Measurements from ENCODE around the gene C10orf143.

C10orf143 gene

DNA sequence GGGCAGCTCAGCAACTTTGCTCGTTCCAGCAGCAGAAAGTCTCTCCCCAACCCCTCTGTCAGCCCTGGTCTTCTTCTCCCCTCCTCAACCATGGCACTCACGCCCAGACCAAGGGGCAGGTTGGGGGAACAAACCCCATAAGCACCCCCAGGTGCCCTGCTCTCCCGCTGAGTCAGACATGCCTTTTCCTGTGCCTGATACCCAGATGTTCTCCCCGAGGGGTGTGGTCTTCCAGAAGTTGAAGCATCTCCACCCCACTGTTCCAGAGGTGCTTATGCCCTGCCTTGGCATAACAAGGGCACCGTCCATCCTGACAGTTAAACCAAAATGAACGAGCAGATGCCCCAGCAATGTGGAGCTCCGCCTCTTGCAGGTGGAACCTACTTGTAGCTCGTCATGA, 67.1 kb downstream of the C10orf143 start:
- no peak for ATAC-seq (replicated peaks)
- H3K27me3 Mint-ChIP-seq: peaks cover 10 to 29% of the 10 kb centered on the region in 2 donors
- no peak overlapping the region for H3K27ac Mint-ChIP-seq
- no peaks in the 10 kb centered on the region for H3K36me3 Mint-ChIP-seq (ENCODE audit: insufficient read depth)
- H3K4me3 Mint-ChIP-seq: no peak overlapping the region
- H3K9me3 Mint-ChIP-seq: no peaks in the 10 kb centered on the region
- DNase-seq: no peak
- no peaks in the 10 kb centered on the region for H3K4me1 Mint-ChIP-seq (ENCODE audit: low read depth in 2 of 2)

DNA sequence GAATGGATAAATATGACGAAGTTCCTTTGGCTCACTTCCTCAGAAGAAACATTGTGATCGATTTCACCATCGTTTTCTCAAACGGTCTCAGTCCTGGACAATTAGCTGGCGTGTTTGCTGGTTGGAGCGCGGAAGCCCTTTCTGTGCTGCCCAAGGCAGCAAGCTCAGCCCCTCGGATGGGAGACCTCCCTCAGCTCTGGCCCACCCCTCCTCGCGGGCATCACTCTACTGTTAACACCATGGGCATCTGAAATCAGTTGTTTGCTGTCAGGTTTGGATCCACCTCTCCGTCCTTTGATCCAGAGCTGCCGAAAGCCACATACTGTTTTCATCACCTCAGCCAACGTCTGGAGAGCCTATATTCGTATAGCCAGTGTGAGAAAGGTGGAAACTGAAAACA, 68.2 kb downstream of the C10orf143 start:
- no peaks in the 10 kb centered on the region for H3K4me1 Mint-ChIP-seq (ENCODE audit: low read depth in 2 of 2)
- DNase-seq (no peak), ATAC-seq (replicated peaks) (no peak)
- no peaks in the 10 kb centered on the region for H3K9me3 Mint-ChIP-seq
- no peak overlapping the region for H3K27ac Mint-ChIP-seq
- peaks cover 20 to 40% of the 10 kb centered on the region in 2 donors for H3K27me3 Mint-ChIP-seq
- no peak overlapping the region for H3K4me3 Mint-ChIP-seq
- no peaks in the 10 kb centered on the region for H3K36me3 Mint-ChIP-seq (ENCODE audit: insufficient read depth)

GRCh38 chr10:130041451-130042371, 68.9 kb downstream of the C10orf143 start:
- DNase-seq (no peak), ATAC-seq (replicated peaks) (no peak)
- no peaks in the 10 kb centered on the region for H3K9me3 Mint-ChIP-seq
- no peaks in the 10 kb centered on the region for H3K4me1 Mint-ChIP-seq (ENCODE audit: low read depth in 2 of 2)
- no peak overlapping the region for H3K27ac Mint-ChIP-seq
- H3K4me3 Mint-ChIP-seq: no peak overlapping the region
- peaks cover 24 to 47% of the 10 kb centered on the region in 2 donors for H3K27me3 Mint-ChIP-seq
- H3K36me3 Mint-ChIP-seq (ENCODE audit: insufficient read depth): no peaks in the 10 kb centered on the region

GRCh38 chr10:130040817-130041330, 69.8 kb downstream of the C10orf143 start:
- Mint-ChIP-seq H3K27ac (no peak overlapping the region), H3K27me3 (peaks cover 26 to 55% of the 10 kb centered on the region in 2 donors), H3K36me3 (ENCODE audit: insufficient read depth) (no peaks in the 10 kb centered on the region), H3K9me3 (no peaks in the 10 kb centered on the region), H3K4me1 (ENCODE audit: low read depth in 2 of 2) (no peaks in the 10 kb centered on the region), H3K4me3 (no peak overlapping the region)
- no peak for ATAC-seq (replicated peaks)
- DNase-seq: no peak

- Mint-ChIP-seq H3K27me3 (peaks cover 26 to 60% of the 10 kb centered on the region in 2 donors), H3K36me3 (ENCODE audit: insufficient read depth) (no peaks in the 10 kb centered on the region), H3K9me3 (no peaks in the 10 kb centered on the region), H3K4me3 (no peak overlapping the region), H3K27ac (no peak overlapping the region), H3K4me1 (ENCODE audit: low read depth in 2 of 2) (no peaks in the 10 kb centered on the region)
- DNase-seq (no peak), ATAC-seq (replicated peaks) (no peak)
These were observed 70.3 kb downstream of the C10orf143 start for GRCh38 chr10:130040351-130040750.

DNA sequence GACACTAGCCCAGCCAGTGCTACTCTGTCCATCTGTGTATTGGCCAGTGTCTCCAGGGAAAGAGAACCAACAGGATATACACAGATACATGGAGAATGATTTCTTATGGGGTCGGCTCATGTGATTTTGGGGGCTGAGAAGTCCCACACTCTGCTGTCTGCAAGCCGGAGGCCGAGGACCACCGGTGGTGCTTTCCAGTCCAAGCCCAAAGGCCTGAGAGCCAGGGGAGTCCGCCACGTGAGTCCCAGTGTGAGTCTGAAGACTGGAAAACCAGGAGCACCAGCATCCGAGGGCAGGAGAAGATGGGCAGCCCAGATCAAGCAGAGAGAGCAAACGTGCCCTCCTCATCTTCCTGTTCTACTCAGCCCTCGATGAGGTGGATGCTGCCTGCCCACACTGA, 71.5 kb downstream of the C10orf143 start:
- no peak overlapping the region for H3K27ac Mint-ChIP-seq
- H3K4me1 Mint-ChIP-seq (ENCODE audit: low read depth in 2 of 2): no peaks in the 10 kb centered on the region
- H3K36me3 Mint-ChIP-seq (ENCODE audit: insufficient read depth): no peaks in the 10 kb centered on the region
- ATAC-seq (replicated peaks) (no peak), DNase-seq (no peak)
- no peaks in the 10 kb centered on the region for H3K9me3 Mint-ChIP-seq
- H3K4me3 Mint-ChIP-seq: no peak overlapping the region
- peaks cover 24 to 63% of the 10 kb centered on the region in 2 donors for H3K27me3 Mint-ChIP-seq

DNA sequence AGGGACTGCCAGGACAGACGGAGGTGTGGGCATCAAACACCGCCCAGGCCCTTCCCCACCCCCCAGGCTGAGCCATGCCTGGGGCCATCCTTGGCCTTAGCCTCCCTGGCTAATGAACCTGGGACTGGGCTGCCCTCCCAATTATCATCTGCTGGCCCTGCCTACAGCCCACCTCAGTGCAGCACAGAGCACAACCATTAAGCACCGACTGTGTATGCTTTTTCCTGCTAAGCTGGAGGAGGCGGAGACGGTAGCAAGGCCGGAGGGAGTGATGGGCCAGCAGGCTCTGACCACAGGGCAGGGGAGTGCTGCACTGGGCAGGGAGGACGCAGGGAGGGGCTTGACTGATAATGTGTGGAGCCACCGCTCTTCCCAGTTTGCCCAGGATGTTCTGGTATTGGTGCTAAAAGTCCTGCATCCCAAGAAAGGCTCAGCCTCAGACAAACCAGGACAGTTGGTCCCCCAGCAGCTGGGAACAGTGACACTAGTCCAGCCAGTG, 72.0 kb downstream of the C10orf143 start:
- Mint-ChIP-seq H3K27ac (no peak overlapping the region), H3K4me1 (ENCODE audit: low read depth in 2 of 2) (no peaks in the 10 kb centered on the region), H3K9me3 (no peaks in the 10 kb centered on the region), H3K4me3 (no peak overlapping the region), H3K36me3 (ENCODE audit: insufficient read depth) (no peaks in the 10 kb centered on the region), H3K27me3 (peaks cover 19 to 63% of the 10 kb centered on the region in 2 donors)
- no peak for DNase-seq
- no peak for ATAC-seq (replicated peaks)

- Mint-ChIP-seq H3K36me3 (ENCODE audit: insufficient read depth) (no peaks in the 10 kb centered on the region), H3K4me1 (ENCODE audit: low read depth in 2 of 2) (no peaks in the 10 kb centered on the region), H3K4me3 (no peak overlapping the region), H3K27me3 (peaks cover 17 to 60% of the 10 kb centered on the region in 2 donors), H3K9me3 (no peaks in the 10 kb centered on the region), H3K27ac (no peak overlapping the region)
- ATAC-seq (replicated peaks) (no peak), DNase-seq (no peak)
These were observed 72.5 kb downstream of the C10orf143 start for GRCh38 chr10:130038019-130038555.

DNA sequence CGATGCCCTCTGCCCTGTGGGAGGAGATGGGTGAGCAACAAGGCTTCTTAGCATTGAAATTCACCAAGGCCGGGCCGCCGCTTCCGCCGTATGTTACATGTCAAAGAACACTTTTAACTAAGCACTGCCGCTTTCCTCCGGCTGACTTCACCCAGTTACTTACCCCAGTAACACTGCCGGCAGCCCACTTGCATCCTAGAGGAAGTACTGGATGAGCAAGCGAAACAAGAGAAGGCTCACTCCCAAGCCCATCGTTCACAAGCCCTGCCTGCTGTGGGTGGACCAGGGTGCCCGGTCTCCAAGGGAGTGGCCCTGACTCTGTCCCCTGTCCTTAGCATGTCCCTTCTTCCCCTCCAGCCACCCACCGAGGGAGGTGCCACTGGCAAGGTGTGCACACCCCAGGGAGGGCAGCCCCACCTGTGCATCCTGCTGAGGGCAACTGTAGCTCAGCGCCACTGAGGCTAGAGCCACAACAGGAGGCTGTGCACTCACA, 73.4 kb downstream of the C10orf143 start:
- no peak overlapping the region for H3K4me3 Mint-ChIP-seq
- no peaks in the 10 kb centered on the region for H3K9me3 Mint-ChIP-seq
- peaks cover 17 to 59% of the 10 kb centered on the region in 2 donors for H3K27me3 Mint-ChIP-seq
- H3K27ac Mint-ChIP-seq: no peak overlapping the region
- H3K4me1 Mint-ChIP-seq (ENCODE audit: low read depth in 2 of 2): no peaks in the 10 kb centered on the region
- DNase-seq (no peak), ATAC-seq (replicated peaks) (no peak)
- no peaks in the 10 kb centered on the region for H3K36me3 Mint-ChIP-seq (ENCODE audit: insufficient read depth)

DNA sequence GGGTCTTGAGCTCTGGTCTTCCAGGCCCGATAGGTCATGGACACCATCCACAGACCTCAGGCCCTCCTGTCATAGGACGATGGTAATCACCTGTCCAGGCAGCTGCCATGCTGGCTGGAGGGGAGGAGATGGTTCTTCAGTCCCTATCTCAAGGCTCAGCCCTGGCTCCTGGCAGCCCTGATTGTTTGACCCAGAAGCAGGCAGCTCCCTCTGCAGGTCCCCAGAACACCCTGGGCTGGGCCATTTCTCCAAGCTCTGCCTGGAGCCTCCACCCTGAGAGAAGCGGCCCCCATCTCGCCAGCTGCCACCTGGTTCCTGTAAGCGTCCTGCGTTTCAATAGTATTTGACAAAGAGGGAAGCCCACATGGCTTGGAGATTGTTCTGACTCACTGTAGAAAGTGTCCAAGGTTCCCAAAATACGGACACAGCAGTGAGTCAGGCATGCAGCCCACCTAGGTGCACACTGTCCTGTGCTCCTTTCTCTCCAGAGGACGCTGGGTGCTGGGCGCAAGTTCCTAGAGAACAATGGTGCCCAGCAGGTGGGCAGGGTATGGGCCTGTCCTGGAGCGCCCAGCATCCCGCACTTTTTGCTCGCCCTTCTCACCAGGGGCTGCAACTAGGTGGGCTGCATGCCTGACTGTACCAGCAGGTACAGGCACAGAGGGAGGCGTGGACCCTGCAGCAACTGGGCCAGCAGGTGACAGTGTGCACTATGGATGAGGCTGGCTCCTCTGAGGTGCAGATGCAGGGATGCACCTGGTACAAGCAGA, 74.1 kb downstream of the C10orf143 start:
- ATAC-seq (replicated peaks) (no peak), DNase-seq (no peak)
- no peaks in the 10 kb centered on the region for H3K9me3 Mint-ChIP-seq
- peaks cover 17 to 59% of the 10 kb centered on the region in 2 donors for H3K27me3 Mint-ChIP-seq
- no peaks in the 10 kb centered on the region for H3K4me1 Mint-ChIP-seq (ENCODE audit: low read depth in 2 of 2)
- H3K27ac Mint-ChIP-seq: no peak overlapping the region
- H3K36me3 Mint-ChIP-seq (ENCODE audit: insufficient read depth): no peaks in the 10 kb centered on the region
- no peak overlapping the region for H3K4me3 Mint-ChIP-seq

GRCh38 chr10:130029209-130029608, 81.4 kb downstream of the C10orf143 start:
- Mint-ChIP-seq H3K27ac (no peak overlapping the region), H3K9me3 (no peaks in the 10 kb centered on the region), H3K27me3 (peaks cover 0 to 20% of the 10 kb centered on the region in 2 donors), H3K4me3 (no peak overlapping the region), H3K36me3 (ENCODE audit: insufficient read depth) (no peaks in the 10 kb centered on the region), H3K4me1 (ENCODE audit: low read depth in 2 of 2) (no peaks in the 10 kb centered on the region)
- DNase-seq (no peak), ATAC-seq (replicated peaks) (no peak)

DNA sequence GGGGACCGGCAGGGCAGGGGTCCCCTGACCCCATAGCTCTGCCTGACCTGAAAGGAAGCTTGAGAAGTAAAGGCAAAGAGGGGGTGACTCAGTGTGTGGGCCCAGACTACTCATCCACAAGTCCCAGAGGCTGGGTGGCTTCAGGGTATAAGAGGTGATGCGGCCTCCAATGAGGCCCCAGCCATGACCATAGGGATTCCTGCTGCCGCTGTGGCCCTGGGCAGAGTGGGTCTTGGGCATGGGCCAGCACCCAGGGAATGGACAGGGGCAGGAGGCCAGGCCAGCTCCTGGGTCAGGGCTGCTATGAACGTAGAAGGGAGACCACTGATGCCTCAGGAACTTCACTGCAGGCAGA, 82.2 kb downstream of the C10orf143 start:
- Mint-ChIP-seq H3K4me3 (no peak overlapping the region), H3K9me3 (no peaks in the 10 kb centered on the region), H3K27ac (no peak overlapping the region), H3K27me3 (peaks cover 0 to 18% of the 10 kb centered on the region in 2 donors), H3K4me1 (ENCODE audit: low read depth in 2 of 2) (no peaks in the 10 kb centered on the region), H3K36me3 (ENCODE audit: insufficient read depth) (no peaks in the 10 kb centered on the region)
- ATAC-seq (replicated peaks) (no peak), DNase-seq (no peak)

DNA sequence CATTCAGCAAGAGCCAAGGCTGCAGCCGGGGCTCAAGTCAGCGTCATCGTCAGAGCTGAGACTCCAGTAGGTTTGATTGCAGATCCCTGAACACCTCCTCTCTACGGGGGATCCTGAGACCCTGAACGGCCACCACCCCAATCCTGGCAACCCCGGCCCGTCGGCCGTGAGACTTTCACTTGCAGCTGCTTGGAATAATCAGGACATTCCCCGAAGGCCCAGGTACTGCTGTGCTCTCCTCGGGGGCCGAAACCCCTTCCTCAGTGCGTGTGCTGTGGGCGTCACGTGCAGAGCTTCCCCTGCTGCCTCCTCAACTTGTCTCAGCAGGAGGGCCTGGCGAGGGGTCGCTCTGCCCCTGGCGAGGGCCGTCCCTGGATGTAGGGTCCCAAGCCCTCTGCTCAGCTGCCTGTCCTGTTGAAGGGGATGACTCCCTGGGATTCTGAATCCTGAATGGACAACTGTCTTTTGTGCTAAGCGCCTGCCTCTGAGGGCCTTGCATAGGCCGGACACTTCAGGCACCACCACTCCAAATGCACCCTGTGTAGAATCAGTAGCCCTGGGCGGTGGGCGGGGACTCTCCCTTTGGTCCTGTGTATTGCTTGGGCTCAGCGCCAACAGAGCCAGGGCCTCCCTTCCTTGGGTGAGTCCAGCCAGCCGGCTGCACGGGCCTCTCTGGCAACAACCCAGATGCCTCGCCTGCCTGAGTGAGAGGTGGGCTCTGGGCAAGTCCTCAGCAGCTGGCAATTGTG, 82.7 kb downstream of the C10orf143 start:
- H3K27ac Mint-ChIP-seq: no peak overlapping the region
- H3K9me3 Mint-ChIP-seq: no peaks in the 10 kb centered on the region
- DNase-seq: no peak
- no peak overlapping the region for H3K4me3 Mint-ChIP-seq
- no peaks in the 10 kb centered on the region for H3K36me3 Mint-ChIP-seq (ENCODE audit: insufficient read depth)
- no peaks in the 10 kb centered on the region for H3K4me1 Mint-ChIP-seq (ENCODE audit: low read depth in 2 of 2)
- no peak for ATAC-seq (replicated peaks)
- peaks cover 0 to 18% of the 10 kb centered on the region in 2 donors for H3K27me3 Mint-ChIP-seq

Data from effector memory CD8-positive, alpha-beta T cell (primary cell).